A549 (cell line): Measurements from ENCODE around the gene GALNTL6. TPM values are rescaled to one million over a fixed set of nuclear protein-coding genes. Genes with fewer than 3 reads are reported as not detected.
A peak's percentile ranks its signal among the peaks of the same experiment; 100 is the strongest.

Experiments used
- ATAC-seq, 2 experiments: fragments of 200-7000 bp in 1 of 2; fragments of >200 bp in 1 of 2; cut with Nextera tagmentation in 1 of 2; cut with Tn5 transposase in 1 of 2; 3 replicates each; pipeline versions ENCODE4 v1.8.0 to v1.9.1; 2018 to 2020; ENCODE audit warnings: mild to moderate bottlenecking in 1 of 2, moderate library complexity in 1 of 2
- CTCF ChIA-PET: fragments of 300-600 bp; sonication (Branson Sonifier 250); formaldehyde crosslinking; extraction: SDS; loops from one replicate; lab custom pipeline; 2021; ENCODE audit warnings: antibody characterized with exemption, inconsistent platforms; lab: Yijun Ruan, JAX
- POLR2A ChIA-PET: fragments of 350-600 bp; formaldehyde crosslinking; extraction: SDS; loops from one replicate; lab custom pipeline; 2021; ENCODE audit warnings: antibody characterized with exemption, inconsistent platforms; lab: Yijun Ruan, JAX
- DNase-seq, 2 experiments: peaks; one replicate each; pipeline versions ENCODE4 v3.0.0 to v3.0.0-alpha.2; 2011 to 2016; ENCODE audit warnings: low read depth in 1 of 2, low spot score in 1 of 2
- FAIRE-seq: peaks from 2 replicates; lab custom pipeline; 2011; peaks lifted over from hg19 to GRCh38; lab: Jason Lieb, UNC
- H3K27ac ChIP-seq, 2 experiments: fragments of >200 bp; sonication (Bioruptor Twin); formaldehyde crosslinking; 3 replicates each; pipeline ENCODE4 v1.5.1; 2016 to 2017
- H3K4me1 ChIP-seq: fragments of >200 bp; sonication (Bioruptor Twin); formaldehyde crosslinking; 3 replicates; pipeline ENCODE4 v1.6.1; 2016
- H3K4me2 ChIP-seq: fragments of >200 bp; sonication (Bioruptor Twin); formaldehyde crosslinking; 3 replicates; pipeline ENCODE4 v1.6.1; 2016
- H3K4me3 ChIP-seq: fragments of >200 bp; sonication (Bioruptor Twin); formaldehyde crosslinking; 3 replicates; pipeline ENCODE4 v1.5.1; 2016
- H3K9me3 ChIP-seq: fragments of >200 bp; sonication (Bioruptor Twin); formaldehyde crosslinking; 3 replicates; pipeline ENCODE4 v1.6.1; 2016
- BHLHE40 ChIP-seq: IDR thresholded peaks from 2 replicates; pipeline ENCODE4 v1.6.1; 2012; ENCODE audit warnings: low read depth, low read length, inconsistent platforms
- CBX2 ChIP-seq: fragments of 200-600 bp; sonication (generic); IDR thresholded peaks from 2 replicates; pipeline ENCODE4 v1.6.1; 2016; ENCODE audit warnings: low read depth, mild to moderate bottlenecking, borderline replicate concordance
- CBX8 ChIP-seq: fragments of 200-600 bp; sonication (generic); IDR thresholded peaks from 2 replicates; pipeline ENCODE4 v1.6.1; 2016
- CEBPB ChIP-seq, 2 experiments: fragments of >200 bp in 1 of 2; sonication (Bioruptor Twin) in 1 of 2; formaldehyde crosslinking in 1 of 2; IDR thresholded peaks; 2 replicates each; pipeline ENCODE4 v1.6.1; 2012 to 2016
- CHD2 ChIP-seq: fragments of 150-350 bp; IDR thresholded peaks from 2 replicates; pipeline ENCODE4 v1.6.1; 2014; ENCODE audit warnings: low read length; ENCODE audit not compliant: partially characterized antibody
- CHD4 ChIP-seq: fragments of 200-600 bp; sonication (generic); IDR thresholded peaks from 2 replicates; pipeline ENCODE4 v1.6.1; 2016; ENCODE audit warnings: antibody characterized with exemption, mild to moderate bottlenecking, borderline replicate concordance
- EP300 ChIP-seq, 2 experiments: fragments of >200 bp; sonication (Bioruptor Twin); formaldehyde crosslinking; IDR thresholded peaks; 2 replicates in 1 of 2; 3 replicates in 1 of 2; pipeline ENCODE4 v1.6.1; 2016 to 2017
- HDAC2 ChIP-seq: fragments of 200-600 bp; sonication (generic); IDR thresholded peaks from 2 replicates; pipeline ENCODE4 v1.6.1; 2016
- HEYL ChIP-seq: fragments of 250-450 bp; sonication (Bioruptor Pico); IDR thresholded peaks from 2 replicates; pipeline ENCODE4 v1.8.0; 2021; ENCODE audit warnings: mild to moderate bottlenecking, moderate library complexity
- HOXB5 ChIP-seq: fragments of 250-450 bp; sonication (Bioruptor Pico); IDR thresholded peaks from 2 replicates; pipeline ENCODE4 v1.5.0; 2020; ENCODE audit warnings: mild to moderate bottlenecking, moderate library complexity
- JUN ChIP-seq, 2 experiments: fragments of >200 bp; sonication (Bioruptor Twin); formaldehyde crosslinking; IDR thresholded peaks; 2 replicates in 1 of 2; 3 replicates in 1 of 2; pipeline ENCODE4 v1.6.1; 2016 to 2017
- MAFK ChIP-seq: fragments of 450-650 bp; IDR thresholded peaks from 2 replicates; pipeline ENCODE4 v1.6.1; 2014; ENCODE audit not compliant: partially characterized antibody
- MYC ChIP-seq: IDR thresholded peaks from 2 replicates; pipeline ENCODE4 v1.6.1; 2012; ENCODE audit warnings: mild to moderate bottlenecking, inconsistent platforms, low read length, improper control_type of control experiment, borderline replicate concordance
- NPAS2 ChIP-seq: fragments of 250-450 bp; sonication (Bioruptor Pico); IDR thresholded peaks from 2 replicates; pipeline ENCODE4 v1.8.0; 2022; ENCODE audit warnings: mild to moderate bottlenecking, moderate library complexity, borderline replicate concordance
- PHF8 ChIP-seq: fragments of 200-600 bp; sonication (generic); IDR thresholded peaks from 2 replicates; pipeline ENCODE4 v1.6.1; 2016; ENCODE audit warnings: low read depth, mild to moderate bottlenecking, antibody characterized with exemption, moderate library complexity, borderline replicate concordance
- POLR2AphosphoS2 ChIP-seq: conservative IDR thresholded peaks from 2 replicates; pipeline ENCODE4 v1.6.1; 2012; ENCODE audit warnings: low read length, improper control_type of control experiment, inconsistent platforms
- RAD21 ChIP-seq, 2 experiments: fragments of >200 bp in 1 of 2; sonication (Bioruptor Twin) in 1 of 2; formaldehyde crosslinking in 1 of 2; IDR thresholded peaks in 1 of 2; conservative IDR thresholded peaks in 1 of 2; 2 replicates in 1 of 2; 3 replicates in 1 of 2; pipeline ENCODE4 v1.6.1; 2012 to 2018; ENCODE audit warnings: inconsistent platforms in 1 of 2
- RCOR1 ChIP-seq: fragments of 150-350 bp; IDR thresholded peaks from 2 replicates; pipeline ENCODE4 v1.6.1; 2014; ENCODE audit warnings: antibody characterized with exemption, low read length, low read depth
- RFX5 ChIP-seq: fragments of 450-650 bp; IDR thresholded peaks from 2 replicates; pipeline ENCODE4 v1.7.1; 2014; ENCODE audit warnings: antibody characterized with exemption, mild to moderate bottlenecking, moderate library complexity
- RNF2 ChIP-seq: fragments of 200-600 bp; sonication (generic); IDR thresholded peaks from 2 replicates; pipeline ENCODE4 v1.6.1; 2016; ENCODE audit warnings: low read depth, mild to moderate bottlenecking, antibody characterized with exemption, moderate library complexity, borderline replicate concordance
- SMC3 ChIP-seq: fragments of >200 bp; sonication (Bioruptor Twin); formaldehyde crosslinking; IDR thresholded peaks from 3 replicates; pipeline ENCODE4 v1.6.1; 2018; ENCODE audit warnings: inconsistent platforms
- TP53 ChIP-seq: fragments of 250-450 bp; sonication (Bioruptor Pico); IDR thresholded peaks from 2 replicates; pipeline ENCODE4 v1.5.0; 2021; ENCODE audit warnings: mild to moderate bottlenecking, moderate library complexity
- ZC3H11A ChIP-seq: fragments of 450-650 bp; IDR thresholded peaks from 2 replicates; pipeline ENCODE4 v1.6.1; 2014; ENCODE audit warnings: antibody characterized with exemption, mild to moderate bottlenecking
- ZFP36 ChIP-seq: fragments of 450-650 bp; IDR thresholded peaks from 2 replicates; pipeline ENCODE4 v1.6.1; 2014; ENCODE audit warnings: borderline replicate concordance; ENCODE audit not compliant: partially characterized antibody
- ZNF302 ChIP-seq: fragments of 250-450 bp; sonication (Bioruptor Pico); IDR thresholded peaks from 2 replicates; pipeline ENCODE4 v1.9.0; 2021; ENCODE audit warnings: inconsistent platforms, mild to moderate bottlenecking, moderate library complexity
- ZSCAN20 ChIP-seq: fragments of 250-450 bp; sonication (Bioruptor Pico); IDR thresholded peaks from 2 replicates; pipeline ENCODE4 v1.8.0; 2022; ENCODE audit warnings: mild to moderate bottlenecking, moderate library complexity
- WGBS: methylation state at CpG from one replicate; pipeline ENCODE4 v1.1.6; 2017; ENCODE audit errors: missing lambda C conversion rate; 5-methylcytosine and 5-hydroxymethylcytosine counted together
- polyA plus RNA-seq, 4 experiments: library from polyadenylated mRNA; depleted of rRNA in 3 of 4; stranded (reverse); fragments of >200 nt; fragmentation: RNase III in 1 of 4; extraction: RNeasy Plus Mini Kit Qiagen cat#74134 plus additional on column Dnase treatment in 1 of 4; gene quantifications; 2 replicates in 3 of 4; 3 replicates in 1 of 4; pipeline ENCODE4 v1.2.3, GENCODE V29; 2011 to 2017
- TF ChIP-seq, protein P1 (sequence below): fragments of 450-650 bp; IDR thresholded peaks from 2 replicates; pipeline ENCODE4 v1.6.1; 2014; ENCODE audit warnings: antibody characterized with exemption
- TF ChIP-seq, protein P2 (sequence below): IDR thresholded peaks from 2 replicates; pipeline ENCODE4 v1.6.1; 2012
- TF ChIP-seq, protein P3 (sequence below): fragments of 150-350 bp; IDR thresholded peaks from 2 replicates; pipeline ENCODE4 v1.6.1; 2014; ENCODE audit warnings: low read depth, mild to moderate bottlenecking, low read length
- TF ChIP-seq, protein P4 (sequence below): fragments of 250-450 bp; sonication (Bioruptor Pico); IDR thresholded peaks from 2 replicates; pipeline ENCODE4 v1.5.0; 2020; ENCODE audit warnings: low read depth, mild to moderate bottlenecking, moderate library complexity

The GALNTL6 gene
- polyA plus RNA-seq, 2 of the 4 experiments (the other 2 are of a cell fraction), result 0.06 to 0.49 TPM

DNA sequence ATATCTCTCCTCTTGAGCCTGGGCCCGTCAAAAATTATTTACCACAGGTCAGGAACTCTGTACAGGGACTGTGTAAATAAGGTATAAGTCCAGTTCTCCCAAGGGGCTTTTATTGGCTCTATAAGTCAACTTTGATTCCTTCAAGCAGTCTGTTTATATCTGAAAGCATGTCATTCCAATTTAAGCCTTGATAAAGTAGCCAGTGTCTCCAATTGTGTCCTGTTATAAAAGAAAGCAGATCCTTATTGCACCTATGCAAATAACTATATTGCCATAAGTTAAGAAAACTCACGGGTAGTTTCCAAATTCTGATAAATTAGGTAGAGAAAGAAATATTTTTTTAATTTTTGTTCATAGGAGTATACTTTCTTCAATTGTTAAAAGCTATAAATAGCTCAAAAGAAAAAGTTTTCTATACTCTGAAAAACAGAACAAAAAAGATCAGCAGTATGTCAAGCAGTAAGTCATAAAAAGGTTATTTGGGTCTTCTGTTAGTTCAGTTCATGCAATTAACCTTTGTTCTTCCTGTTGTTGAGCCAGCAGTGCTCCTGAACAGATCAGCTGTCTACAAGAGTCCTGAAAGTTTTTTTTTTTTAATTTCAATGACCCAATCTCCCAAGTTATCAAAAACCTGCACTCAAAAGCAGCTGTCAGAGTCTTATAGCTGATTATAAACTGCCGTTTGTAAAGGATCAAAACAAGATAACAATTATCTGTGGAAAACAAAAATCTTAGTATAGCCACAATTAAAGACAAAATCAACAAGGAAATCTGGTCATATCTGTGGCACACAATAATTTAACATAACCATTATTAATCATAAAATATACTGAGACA lies 1177.0 kb downstream of the GALNTL6 start:
- H3K27ac ChIP-seq, result peak overlapping the region; percentile 22 to 33; a peak in 1 of 6 replicates
- no peak for ATAC-seq
- CTCF ChIA-PET, result no interaction called here
- no peak for FAIRE-seq
- POLR2A ChIA-PET, result no interaction called here
- no peak for DNase-seq
- peaks cover 24% of the 10 kb centered on the region for H3K4me1 ChIP-seq
- no peak overlapping the region for H3K4me3 ChIP-seq
- TF ChIP-seq NPAS2 (CRISPR knock-in tag) (no peak), RCOR1 (no peak), POLR2AphosphoS2 (no peak), ZSCAN20 (CRISPR knock-in tag) (no peak), ZNF302 (CRISPR knock-in tag) (no peak), RFX5 (no peak), EP300 (IDR thresholded peaks at IDR 0.05) (no peak), MYC (no peak), BHLHE40 (no peak), CEBPB (IDR thresholded peaks at IDR 0.05) (no peak), HDAC2 (no peak), CBX8 (no peak), HEYL (no peak)
- TF ChIP-seq, protein P1, sequence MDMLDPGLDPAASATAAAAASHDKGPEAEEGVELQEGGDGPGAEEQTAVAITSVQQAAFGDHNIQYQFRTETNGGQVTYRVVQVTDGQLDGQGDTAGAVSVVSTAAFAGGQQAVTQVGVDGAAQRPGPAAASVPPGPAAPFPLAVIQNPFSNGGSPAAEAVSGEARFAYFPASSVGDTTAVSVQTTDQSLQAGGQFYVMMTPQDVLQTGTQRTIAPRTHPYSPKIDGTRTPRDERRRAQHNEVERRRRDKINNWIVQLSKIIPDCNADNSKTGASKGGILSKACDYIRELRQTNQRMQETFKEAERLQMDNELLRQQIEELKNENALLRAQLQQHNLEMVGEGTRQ, result no peak
- 0 out of 3 replicates have a peak overlapping the region, but pooled peaks have one; percentile 16 for H3K4me2 ChIP-seq
- WGBS, result 53% methylated on average over 3 of the region's 3 CpGs
- H3K9me3 ChIP-seq, result peaks cover 18% of the 10 kb centered on the region

DNA sequence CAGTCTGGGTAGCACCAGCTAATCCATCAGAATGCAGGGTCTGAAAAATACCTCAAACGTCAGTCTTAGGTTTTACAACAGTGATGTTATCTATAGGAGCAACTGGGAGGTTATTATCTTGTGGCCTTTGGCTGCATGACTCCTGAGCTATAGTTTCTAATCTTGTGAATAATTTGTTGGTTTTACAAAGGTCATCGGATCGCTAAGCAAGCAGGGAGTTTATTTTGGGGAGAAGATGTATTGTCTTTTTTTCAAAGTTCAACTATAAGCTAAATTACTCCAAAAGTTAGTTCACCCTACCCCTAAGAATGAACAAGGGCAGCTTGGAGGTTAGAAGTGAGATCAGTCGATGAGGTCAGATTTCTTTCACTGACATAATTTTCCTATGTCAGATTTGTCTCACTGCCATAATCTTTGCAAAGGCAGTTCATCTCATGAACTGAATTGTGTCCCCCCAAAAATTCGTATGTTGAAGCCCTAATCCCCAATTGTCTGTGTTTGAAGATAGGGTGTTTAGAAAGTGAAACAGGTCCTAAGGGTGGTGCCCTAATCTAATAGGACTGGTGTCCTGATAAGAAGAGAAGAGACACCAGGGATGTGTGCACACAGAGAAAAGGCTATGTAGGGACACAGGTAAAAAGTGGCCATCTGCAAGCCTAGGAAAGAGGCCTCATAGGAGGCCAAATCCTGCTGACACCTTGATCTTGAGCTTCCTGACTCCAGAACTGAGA lies 1179.6 kb downstream of the GALNTL6 start:
- TF ChIP-seq JUN (IDR thresholded peaks at IDR 0.05) (no peak), NPAS2 (CRISPR knock-in tag) (no peak), RAD21 (conservative IDR thresholded peaks at IDR 0.05 in 1 of 2, IDR thresholded peaks at IDR 0.05 in 1 of 2) (no peak)
- TF ChIP-seq, all 56 proteins: peak for 0
- peaks cover 18% of the 10 kb centered on the region for H3K9me3 ChIP-seq
- ATAC-seq (peak in 1 of 2 experiments; percentile 33; a peak in 2 of 6 replicates), DNase-seq (no peak), FAIRE-seq (no peak)
- H3K4me3 ChIP-seq, result no peak overlapping the region
- peak overlapping the region; percentile 40 to 66 for H3K27ac ChIP-seq
- ChIA-PET CTCF (interaction anchor here (0.8 to 1.3 kb wide), 3 partner anchors 12 to 265 kb away, joined by 3 to 5 read pairs (median 4); no protein-coding TSS in a partner anchor), POLR2A (no interaction called here)
- H3K4me2 ChIP-seq, result peak overlapping the region; percentile 23; the same call in 1 of the 3 replicates
- H3K4me1 ChIP-seq, result peaks cover 42% of the 10 kb centered on the region
- 52% methylated on average over 5 of the region's 5 CpGs for WGBS

DNA sequence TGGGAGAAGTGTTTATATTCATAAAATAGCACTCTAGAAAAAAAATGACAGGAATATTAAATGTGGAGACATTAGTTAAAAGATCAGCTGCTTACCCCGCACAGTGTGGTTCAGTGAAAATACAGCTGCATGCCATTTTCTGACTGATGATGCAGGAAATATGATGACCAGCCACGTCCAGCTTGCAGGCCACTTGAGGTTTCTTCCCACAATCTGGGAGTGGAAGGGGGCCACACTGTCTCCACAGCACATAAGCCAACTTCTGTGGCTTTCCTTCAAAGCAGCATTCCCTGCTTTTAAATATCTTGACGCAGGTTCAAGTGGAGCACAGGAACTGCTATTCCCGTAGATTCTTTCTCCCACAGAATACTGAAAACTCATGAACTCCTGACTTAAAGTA lies 1182.0 kb downstream of the GALNTL6 start:
- Histone ChIP-seq H3K4me1 (peaks cover 56% of the 10 kb centered on the region), H3K4me2 (no peak overlapping the region), H3K27ac (peak overlapping the region; percentile 40 to 49; a peak in 2 of 6 replicates), H3K9me3 (0 out of 3 replicates have a peak, but pooled peaks cover 2% of the 10 kb centered on the region), H3K4me3 (no peak overlapping the region)
- ChIA-PET POLR2A (no interaction called here), CTCF (interaction anchor here (3.6 kb wide), 1 partner anchor 18 kb away, joined by 10 read pairs; no protein-coding TSS in a partner anchor)
- FAIRE-seq, result no peak
- no peak for DNase-seq
- no peak for TF ChIP-seq CBX8
- TF ChIP-seq ZFP36, result no peak
- TF ChIP-seq ZC3H11A, result no peak
- TF ChIP-seq CBX2, result no peak
- TF ChIP-seq PHF8, result no peak
- no peak for TF ChIP-seq CHD2
- no peak for TF ChIP-seq HOXB5 (CRISPR knock-in tag)
- TF ChIP-seq MAFK, result no peak
- TF ChIP-seq, protein P2, sequence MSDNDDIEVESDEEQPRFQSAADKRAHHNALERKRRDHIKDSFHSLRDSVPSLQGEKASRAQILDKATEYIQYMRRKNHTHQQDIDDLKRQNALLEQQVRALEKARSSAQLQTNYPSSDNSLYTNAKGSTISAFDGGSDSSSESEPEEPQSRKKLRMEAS, result no peak
- no peak for TF ChIP-seq TP53
- TF ChIP-seq, protein P3, sequence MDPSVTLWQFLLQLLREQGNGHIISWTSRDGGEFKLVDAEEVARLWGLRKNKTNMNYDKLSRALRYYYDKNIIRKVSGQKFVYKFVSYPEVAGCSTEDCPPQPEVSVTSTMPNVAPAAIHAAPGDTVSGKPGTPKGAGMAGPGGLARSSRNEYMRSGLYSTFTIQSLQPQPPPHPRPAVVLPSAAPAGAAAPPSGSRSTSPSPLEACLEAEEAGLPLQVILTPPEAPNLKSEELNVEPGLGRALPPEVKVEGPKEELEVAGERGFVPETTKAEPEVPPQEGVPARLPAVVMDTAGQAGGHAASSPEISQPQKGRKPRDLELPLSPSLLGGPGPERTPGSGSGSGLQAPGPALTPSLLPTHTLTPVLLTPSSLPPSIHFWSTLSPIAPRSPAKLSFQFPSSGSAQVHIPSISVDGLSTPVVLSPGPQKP, result no peak
- TF ChIP-seq, protein P4, sequence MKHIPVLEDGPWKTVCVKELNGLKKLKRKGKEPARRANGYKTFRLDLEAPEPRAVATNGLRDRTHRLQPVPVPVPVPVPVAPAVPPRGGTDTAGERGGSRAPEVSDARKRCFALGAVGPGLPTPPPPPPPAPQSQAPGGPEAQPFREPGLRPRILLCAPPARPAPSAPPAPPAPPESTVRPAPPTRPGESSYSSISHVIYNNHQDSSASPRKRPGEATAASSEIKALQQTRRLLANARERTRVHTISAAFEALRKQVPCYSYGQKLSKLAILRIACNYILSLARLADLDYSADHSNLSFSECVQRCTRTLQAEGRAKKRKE (CRISPR knock-in tag), result no peak
- TF ChIP-seq RNF2, result no peak
- TF ChIP-seq CHD4, result no peak
- no peak for TF ChIP-seq ZNF302 (CRISPR knock-in tag)
- no peak for TF ChIP-seq JUN (IDR thresholded peaks at IDR 0.05)
- no peak for TF ChIP-seq SMC3
- 81% methylated on average over 4 of the region's 4 CpGs for WGBS
- no peak for ATAC-seq
